Type B pancreatic cell (in vitro differentiated cells): ENCODE results near the gene SYNDIG1. TPM values are rescaled to one million over a fixed set of nuclear protein-coding genes. Genes with fewer than 3 reads are reported as not detected.

Experiments used
- DNase-seq: peaks from one replicate; pipeline ENCODE4 v3.0.0; 2021; ENCODE audit warnings: mixed read lengths; ENCODE audit not compliant: unreplicated experiment; ENCODE audit errors: extremely low spot score
- H3K27ac Mint-ChIP-seq: 2 replicates; pipeline ENCODE4 v1.8.0; 2021; ENCODE audit warnings: mild to moderate bottlenecking, mixed read lengths
- H3K27me3 Mint-ChIP-seq: 2 replicates; pipeline ENCODE4 v1.8.0; 2021; ENCODE audit warnings: mixed read lengths
- H3K36me3 Mint-ChIP-seq: 2 replicates; pipeline ENCODE4 v1.8.0; 2021; ENCODE audit warnings: mixed read lengths
- H3K4me1 Mint-ChIP-seq: one replicate; pipeline ENCODE4 v1.8.0; 2021; ENCODE audit warnings: mixed read lengths; ENCODE audit not compliant: unreplicated experiment
- H3K4me3 Mint-ChIP-seq: 2 replicates; pipeline ENCODE4 v1.8.0; 2021; ENCODE audit warnings: mild to moderate bottlenecking, mixed read lengths
- H3K9me3 Mint-ChIP-seq: 2 replicates; pipeline ENCODE4 v1.8.0; 2021; ENCODE audit warnings: mixed read lengths
- CTCF ChIP-seq: fragments of 200-600 bp; sonication (generic); conservative IDR thresholded peaks from 2 replicates; pipeline ENCODE4 v1.5.0; 2021; ENCODE audit warnings: antibody characterized with exemption, mild to moderate bottlenecking
- total RNA-seq: library from RNA; stranded (reverse); gene quantifications from 2 replicates; pipeline ENCODE4 v1.2.1, GENCODE V29; 2021; ENCODE audit warnings: low replicate concordance

Gene SYNDIG1
- total RNA-seq, 1 donor from 2014 or later, result 4.3 TPM

- no peaks in the 10 kb centered on the region for H3K36me3 Mint-ChIP-seq
- peaks cover 84% of the 10 kb centered on the region for H3K27me3 Mint-ChIP-seq
- no peak for TF ChIP-seq CTCF
- peaks cover 5% of the 10 kb centered on the region for H3K4me1 Mint-ChIP-seq
- no peaks in the 10 kb centered on the region for H3K9me3 Mint-ChIP-seq
- peak overlapping the region; percentile 72 for H3K4me3 Mint-ChIP-seq
- H3K27ac Mint-ChIP-seq, result no peak overlapping the region
- no peak for DNase-seq
These were observed 871 bp upstream of the SYNDIG1 start for GRCh38 chr20:24468401-24469115.

GRCh38 chr20:24469894-24470745 lies 691 bp downstream of the SYNDIG1 start:
- no peaks in the 10 kb centered on the region for H3K9me3 Mint-ChIP-seq
- no peak for DNase-seq
- no peak overlapping the region for H3K27ac Mint-ChIP-seq
- TF ChIP-seq CTCF, result no peak
- H3K4me1 Mint-ChIP-seq, result peaks cover 5% of the 10 kb centered on the region
- H3K4me3 Mint-ChIP-seq, result peak overlapping the region; percentile 89
- H3K27me3 Mint-ChIP-seq, result peaks cover 85% of the 10 kb centered on the region
- no peaks in the 10 kb centered on the region for H3K36me3 Mint-ChIP-seq

GRCh38 chr20:24470746-24471582 lies 1.5 kb downstream of the SYNDIG1 start:
- no peak for TF ChIP-seq CTCF
- DNase-seq, result no peak
- Mint-ChIP-seq H3K9me3 (no peaks in the 10 kb centered on the region), H3K36me3 (no peaks in the 10 kb centered on the region), H3K27me3 (peaks cover 78% of the 10 kb centered on the region), H3K27ac (peak overlapping the region; percentile 53), H3K4me3 (peak overlapping the region; percentile 89), H3K4me1 (peaks cover 5% of the 10 kb centered on the region)

- TF ChIP-seq CTCF, result no peak
- no peak overlapping the region for H3K27ac Mint-ChIP-seq
- DNase-seq, result no peak
- no peaks in the 10 kb centered on the region for H3K36me3 Mint-ChIP-seq
- H3K4me3 Mint-ChIP-seq, result peak overlapping the region; percentile 59
- H3K4me1 Mint-ChIP-seq, result peaks cover 5% of the 10 kb centered on the region
- H3K27me3 Mint-ChIP-seq, result peaks cover 67% of the 10 kb centered on the region
- H3K9me3 Mint-ChIP-seq, result no peaks in the 10 kb centered on the region
These were observed 3.0 kb downstream of the SYNDIG1 start for GRCh38 chr20:24472426-24472825.

GRCh38 chr20:24473435-24474223 lies 4.2 kb downstream of the SYNDIG1 start:
- peaks cover 55% of the 10 kb centered on the region for H3K27me3 Mint-ChIP-seq
- H3K9me3 Mint-ChIP-seq, result no peaks in the 10 kb centered on the region
- no peaks in the 10 kb centered on the region for H3K36me3 Mint-ChIP-seq
- peaks cover 5% of the 10 kb centered on the region for H3K4me1 Mint-ChIP-seq
- no peak for TF ChIP-seq CTCF
- no peak overlapping the region for H3K27ac Mint-ChIP-seq
- DNase-seq, result no peak
- no peak overlapping the region for H3K4me3 Mint-ChIP-seq
